A549 treated with CpdA at 1 μM for 4 hours (cell line): ENCODE results near the gene PTPRO. TPM values are rescaled to one million over a fixed set of nuclear protein-coding genes. Genes with fewer than 3 reads are reported as not detected.

Experiments used
- total RNA-seq: library from RNA; stranded (reverse); fragments of 200-300 nt; extraction: Qiagen RNA extraction; gene quantifications from 5 replicates; pipeline ENCODE4 v1.2.3, GENCODE V29; 2022; ENCODE audit warnings: low read depth

The PTPRO gene
- 0.06 to 0.14 TPM in 2 of 5 replicates, not detected in the others for total RNA-seq

DNA sequence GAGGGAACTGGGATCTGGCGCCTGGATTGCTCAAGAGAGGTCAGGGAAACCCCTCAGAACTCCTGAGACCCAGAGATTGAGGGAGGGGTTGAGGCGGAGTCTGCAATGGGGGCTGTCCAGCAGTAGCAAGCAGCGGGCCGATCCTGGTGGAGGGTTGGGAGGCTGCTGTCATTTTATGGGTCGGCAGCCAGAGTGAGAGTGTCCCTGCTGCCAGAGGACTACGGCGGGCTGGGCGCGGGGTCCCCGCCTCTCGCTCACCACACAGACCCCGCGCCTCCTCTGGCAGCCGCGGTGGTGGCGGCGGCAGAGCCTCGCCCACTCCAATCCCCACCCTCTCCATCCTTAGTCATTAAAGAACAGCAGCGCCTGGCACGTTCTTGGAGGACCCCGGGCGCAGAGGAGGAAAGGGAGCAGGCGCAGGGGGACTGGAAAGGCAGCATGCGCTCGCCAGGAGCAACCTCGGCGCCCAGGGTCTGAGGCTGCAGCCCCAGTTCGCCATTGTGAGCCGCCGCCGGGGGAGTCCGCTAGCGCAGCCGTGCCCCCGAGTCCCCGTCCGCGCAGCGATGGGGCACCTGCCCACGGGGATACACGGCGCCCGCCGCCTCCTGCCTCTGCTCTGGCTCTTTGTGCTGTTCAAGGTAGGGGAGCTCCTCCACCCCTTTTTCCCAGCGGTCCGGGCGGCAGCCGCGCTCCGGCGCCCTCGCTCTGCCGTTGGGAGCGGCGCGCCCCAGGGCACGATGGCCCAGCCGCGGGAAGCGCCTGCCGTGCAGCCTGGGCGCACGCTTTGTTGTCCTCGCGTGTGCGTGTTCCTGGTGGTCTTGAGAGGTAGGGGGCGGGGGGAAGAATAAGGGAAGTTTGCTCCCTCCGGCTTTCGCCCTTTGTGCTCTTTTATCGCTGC, at the start of gene PTPRO:
TSS of gene PTPRO (plus strand) at position 345 of the 898 bp plus-strand sequence.

Other genes with a start within 250 kb of the PTPRO start
- 0.14 to 0.47 TPM (median 0.21 TPM) in 5 replicates for gene RERG, start 101.1 kb upstream of the PTPRO start, total RNA-seq